ENCODE measurements around the gene C10orf90. TPM values are rescaled to one million over a fixed set of nuclear protein-coding genes. Genes with fewer than 3 reads are reported as not detected.

C10orf90 gene
- total and polyA plus RNA-seq, 4 donors, result 0.05 to 0.25 TPM; not detected in 2

DNA sequence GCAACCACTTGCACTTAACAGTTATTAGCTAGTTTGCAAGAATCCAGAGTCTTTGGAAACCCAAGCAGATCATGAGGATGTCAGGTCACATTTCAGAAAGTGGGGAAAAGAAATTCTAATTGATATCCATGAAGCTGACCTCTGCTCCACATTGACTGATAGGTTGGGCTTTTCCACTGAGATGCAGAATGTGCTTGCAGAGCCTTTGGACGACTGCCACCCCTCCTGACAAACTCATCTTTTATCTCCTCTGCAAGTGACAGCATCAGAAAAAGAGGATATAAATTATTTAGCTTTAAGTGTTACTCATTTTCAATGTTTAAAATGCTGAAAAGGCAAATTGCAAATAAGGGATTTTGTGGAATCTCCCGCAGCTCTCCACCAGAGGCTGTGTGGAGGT, 75.3 kb downstream of the C10orf90 start:
- TF ChIP-seq FOXA1 (IDR thresholded peaks at IDR 0.05) (no peak), JUND (IDR thresholded peaks at IDR 0.05) (no peak), HNF4A (conservative IDR thresholded peaks at IDR 0.05) (no peak), RXRA (IDR thresholded peaks at IDR 0.05) (no peak), FOXA2 (IDR thresholded peaks at IDR 0.05) (no peak), SP1 (IDR thresholded peaks at IDR 0.05) (no peak), HNF4G (IDR thresholded peaks at IDR 0.05) (no peak), NR2F2 (IDR thresholded peaks at IDR 0.05) (no peak)
- TF ChIP-seq, protein P1, sequence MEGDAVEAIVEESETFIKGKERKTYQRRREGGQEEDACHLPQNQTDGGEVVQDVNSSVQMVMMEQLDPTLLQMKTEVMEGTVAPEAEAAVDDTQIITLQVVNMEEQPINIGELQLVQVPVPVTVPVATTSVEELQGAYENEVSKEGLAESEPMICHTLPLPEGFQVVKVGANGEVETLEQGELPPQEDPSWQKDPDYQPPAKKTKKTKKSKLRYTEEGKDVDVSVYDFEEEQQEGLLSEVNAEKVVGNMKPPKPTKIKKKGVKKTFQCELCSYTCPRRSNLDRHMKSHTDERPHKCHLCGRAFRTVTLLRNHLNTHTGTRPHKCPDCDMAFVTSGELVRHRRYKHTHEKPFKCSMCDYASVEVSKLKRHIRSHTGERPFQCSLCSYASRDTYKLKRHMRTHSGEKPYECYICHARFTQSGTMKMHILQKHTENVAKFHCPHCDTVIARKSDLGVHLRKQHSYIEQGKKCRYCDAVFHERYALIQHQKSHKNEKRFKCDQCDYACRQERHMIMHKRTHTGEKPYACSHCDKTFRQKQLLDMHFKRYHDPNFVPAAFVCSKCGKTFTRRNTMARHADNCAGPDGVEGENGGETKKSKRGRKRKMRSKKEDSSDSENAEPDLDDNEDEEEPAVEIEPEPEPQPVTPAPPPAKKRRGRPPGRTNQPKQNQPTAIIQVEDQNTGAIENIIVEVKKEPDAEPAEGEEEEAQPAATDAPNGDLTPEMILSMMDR (IDR thresholded peaks at IDR 0.05; ENCODE audit: low read depth, low read length, missing input control), result no peak
- TF ChIP-seq, protein P2, sequence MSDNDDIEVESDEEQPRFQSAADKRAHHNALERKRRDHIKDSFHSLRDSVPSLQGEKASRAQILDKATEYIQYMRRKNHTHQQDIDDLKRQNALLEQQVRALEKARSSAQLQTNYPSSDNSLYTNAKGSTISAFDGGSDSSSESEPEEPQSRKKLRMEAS (IDR thresholded peaks at IDR 0.05), result no peak
- TF ChIP-seq, protein P3, sequence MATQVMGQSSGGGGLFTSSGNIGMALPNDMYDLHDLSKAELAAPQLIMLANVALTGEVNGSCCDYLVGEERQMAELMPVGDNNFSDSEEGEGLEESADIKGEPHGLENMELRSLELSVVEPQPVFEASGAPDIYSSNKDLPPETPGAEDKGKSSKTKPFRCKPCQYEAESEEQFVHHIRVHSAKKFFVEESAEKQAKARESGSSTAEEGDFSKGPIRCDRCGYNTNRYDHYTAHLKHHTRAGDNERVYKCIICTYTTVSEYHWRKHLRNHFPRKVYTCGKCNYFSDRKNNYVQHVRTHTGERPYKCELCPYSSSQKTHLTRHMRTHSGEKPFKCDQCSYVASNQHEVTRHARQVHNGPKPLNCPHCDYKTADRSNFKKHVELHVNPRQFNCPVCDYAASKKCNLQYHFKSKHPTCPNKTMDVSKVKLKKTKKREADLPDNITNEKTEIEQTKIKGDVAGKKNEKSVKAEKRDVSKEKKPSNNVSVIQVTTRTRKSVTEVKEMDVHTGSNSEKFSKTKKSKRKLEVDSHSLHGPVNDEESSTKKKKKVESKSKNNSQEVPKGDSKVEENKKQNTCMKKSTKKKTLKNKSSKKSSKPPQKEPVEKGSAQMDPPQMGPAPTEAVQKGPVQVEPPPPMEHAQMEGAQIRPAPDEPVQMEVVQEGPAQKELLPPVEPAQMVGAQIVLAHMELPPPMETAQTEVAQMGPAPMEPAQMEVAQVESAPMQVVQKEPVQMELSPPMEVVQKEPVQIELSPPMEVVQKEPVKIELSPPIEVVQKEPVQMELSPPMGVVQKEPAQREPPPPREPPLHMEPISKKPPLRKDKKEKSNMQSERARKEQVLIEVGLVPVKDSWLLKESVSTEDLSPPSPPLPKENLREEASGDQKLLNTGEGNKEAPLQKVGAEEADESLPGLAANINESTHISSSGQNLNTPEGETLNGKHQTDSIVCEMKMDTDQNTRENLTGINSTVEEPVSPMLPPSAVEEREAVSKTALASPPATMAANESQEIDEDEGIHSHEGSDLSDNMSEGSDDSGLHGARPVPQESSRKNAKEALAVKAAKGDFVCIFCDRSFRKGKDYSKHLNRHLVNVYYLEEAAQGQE (IDR thresholded peaks at IDR 0.05), result no peak
- TF ChIP-seq, protein P4, sequence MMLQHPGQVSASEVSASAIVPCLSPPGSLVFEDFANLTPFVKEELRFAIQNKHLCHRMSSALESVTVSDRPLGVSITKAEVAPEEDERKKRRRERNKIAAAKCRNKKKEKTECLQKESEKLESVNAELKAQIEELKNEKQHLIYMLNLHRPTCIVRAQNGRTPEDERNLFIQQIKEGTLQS (IDR thresholded peaks at IDR 0.05), result no peak
- TF ChIP-seq, protein P5, sequence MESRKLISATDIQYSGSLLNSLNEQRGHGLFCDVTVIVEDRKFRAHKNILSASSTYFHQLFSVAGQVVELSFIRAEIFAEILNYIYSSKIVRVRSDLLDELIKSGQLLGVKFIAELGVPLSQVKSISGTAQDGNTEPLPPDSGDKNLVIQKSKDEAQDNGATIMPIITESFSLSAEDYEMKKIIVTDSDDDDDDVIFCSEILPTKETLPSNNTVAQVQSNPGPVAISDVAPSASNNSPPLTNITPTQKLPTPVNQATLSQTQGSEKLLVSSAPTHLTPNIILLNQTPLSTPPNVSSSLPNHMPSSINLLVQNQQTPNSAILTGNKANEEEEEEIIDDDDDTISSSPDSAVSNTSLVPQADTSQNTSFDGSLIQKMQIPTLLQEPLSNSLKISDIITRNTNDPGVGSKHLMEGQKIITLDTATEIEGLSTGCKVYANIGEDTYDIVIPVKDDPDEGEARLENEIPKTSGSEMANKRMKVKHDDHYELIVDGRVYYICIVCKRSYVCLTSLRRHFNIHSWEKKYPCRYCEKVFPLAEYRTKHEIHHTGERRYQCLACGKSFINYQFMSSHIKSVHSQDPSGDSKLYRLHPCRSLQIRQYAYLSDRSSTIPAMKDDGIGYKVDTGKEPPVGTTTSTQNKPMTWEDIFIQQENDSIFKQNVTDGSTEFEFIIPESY (IDR thresholded peaks at IDR 0.05), result no peak
- H3K4me1 ChIP-seq (ENCODE audit: control insufficient read depth in 4 of 4, insufficient read depth in 4 of 4, low read length in 3 of 4), result no peaks in the 10 kb centered on the region
- no peak overlapping the region for H3K9ac ChIP-seq (ENCODE audit: low read depth in 1 of 2, low read length in 2 of 2)
- no peaks in the 10 kb centered on the region for H3K9me3 ChIP-seq (ENCODE audit: control insufficient read depth in 4 of 4, low read length in 3 of 4)
- no peak overlapping the region for H3K4me3 ChIP-seq (ENCODE audit: low read depth in 1 of 3, low read length in 3 of 3)
- H3K27me3 ChIP-seq (ENCODE audit: control insufficient read depth in 4 of 4, insufficient read depth in 4 of 4, low read length in 3 of 4), result no peaks in the 10 kb centered on the region
- H3K27ac ChIP-seq (ENCODE audit: low read depth in 1 of 2, low read length in 2 of 2), result no peak overlapping the region
- 40% methylated on average over 2 of the region's 2 CpGs for WGBS
- DNase-seq (ENCODE audit: low spot score), result no peak
- H3K36me3 ChIP-seq (ENCODE audit: control insufficient read depth in 4 of 4, insufficient read depth in 3 of 4, low read depth in 1 of 4, low read length in 3 of 4), result no peaks in the 10 kb centered on the region

DNA sequence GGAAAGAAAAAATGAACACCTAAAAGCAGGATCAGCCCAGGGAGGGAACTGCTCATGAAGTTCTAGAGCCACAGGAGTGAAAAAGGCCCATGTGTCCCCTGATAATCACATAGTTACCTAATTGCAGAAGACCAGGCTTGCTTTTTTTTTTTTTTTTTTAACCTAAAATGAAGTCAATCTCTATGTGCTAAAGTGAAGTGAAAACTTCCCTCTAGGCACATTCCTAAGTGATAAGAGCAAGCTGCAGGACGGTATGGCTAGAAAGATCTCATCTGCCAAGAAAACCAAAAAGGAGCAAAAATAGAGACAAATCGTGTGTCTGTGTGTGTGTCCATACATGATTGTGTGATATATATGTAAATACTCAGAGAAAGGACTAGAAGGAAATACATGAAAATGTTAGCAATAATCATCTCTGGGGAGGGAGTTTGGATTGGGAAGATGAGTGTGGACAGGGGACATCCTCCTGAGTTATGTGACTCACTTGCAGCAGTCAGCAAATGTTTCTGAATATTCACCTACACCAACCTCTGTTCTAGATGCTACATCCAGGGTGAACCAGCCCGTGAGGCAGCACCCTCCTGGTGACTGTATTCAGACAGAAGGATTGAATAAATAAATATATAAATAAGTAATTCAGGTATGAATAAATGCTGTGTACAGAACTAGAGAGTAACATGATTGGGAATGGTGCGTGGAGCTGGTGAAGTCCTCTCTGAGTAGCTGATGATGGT, 76.4 kb downstream of the C10orf90 start:
- H3K9me3 ChIP-seq (ENCODE audit: control insufficient read depth in 4 of 4, low read length in 3 of 4), result no peaks in the 10 kb centered on the region
- TF ChIP-seq RXRA (IDR thresholded peaks at IDR 0.05) (no peak), GABPA (IDR thresholded peaks at IDR 0.05 in 1 of 2, conservative IDR thresholded peaks at IDR 0.05 in 1 of 2) (no peak), FOXA1 (IDR thresholded peaks at IDR 0.05) (no peak), HNF4G (IDR thresholded peaks at IDR 0.05) (no peak), TAF1 (conservative IDR thresholded peaks at IDR 0.05) (no peak), RAD21 (IDR thresholded peaks at IDR 0.05) (no peak)
- TF ChIP-seq, protein P2 (IDR thresholded peaks at IDR 0.05), result no peak
- H3K4me3 ChIP-seq (ENCODE audit: low read depth in 1 of 3, low read length in 3 of 3), result no peak overlapping the region
- DNase-seq (ENCODE audit: low spot score), result no peak
- H3K36me3 ChIP-seq (ENCODE audit: control insufficient read depth in 4 of 4, insufficient read depth in 3 of 4, low read depth in 1 of 4, low read length in 3 of 4), result no peaks in the 10 kb centered on the region
- H3K27me3 ChIP-seq (ENCODE audit: control insufficient read depth in 4 of 4, insufficient read depth in 4 of 4, low read length in 3 of 4), result no peaks in the 10 kb centered on the region
- no peaks in the 10 kb centered on the region for H3K4me1 ChIP-seq (ENCODE audit: control insufficient read depth in 4 of 4, insufficient read depth in 4 of 4, low read length in 3 of 4)
- no peak overlapping the region for H3K27ac ChIP-seq (ENCODE audit: low read depth in 1 of 2, low read length in 2 of 2)
- 75% methylated on average over 4 of the region's 4 CpGs for WGBS
- H3K9ac ChIP-seq (ENCODE audit: low read depth in 1 of 2, low read length in 2 of 2), result no peak overlapping the region

Measured in liver (tissue), 9 donors.